Measurements from ENCODE around the gene EFNB1.

The EFNB1 gene

GRCh38 chrX:68827256-68827655, 1.6 kb upstream of the EFNB1 start:
- DNase-seq, result no peak

GRCh38 chrX:68827848-68828624, 785 bp upstream of the EFNB1 start:
- DNase-seq, result peak in 54 of 56 donors; percentile 1 to 87 (median 48)

- peak in 3 of 56 donors; percentile 2 to 10 (median 4) for DNase-seq
These were observed 979 bp downstream of the EFNB1 start for GRCh38 chrX:68829582-68830418.

- no peak for DNase-seq
These were observed 1.9 kb downstream of the EFNB1 start for GRCh38 chrX:68830419-68831404.

- DNase-seq, result no peak
These were observed 2.7 kb downstream of the EFNB1 start for GRCh38 chrX:68831405-68832100.

- DNase-seq, result peak in 11 of 56 donors; percentile 1 to 22 (median 6)
These were observed 3.2 kb downstream of the EFNB1 start for GRCh38 chrX:68832101-68832416.

GRCh38 chrX:68832516-68833447, 4.0 kb downstream of the EFNB1 start:
- no peak for DNase-seq

GRCh38 chrX:68833448-68833805, 4.6 kb downstream of the EFNB1 start:
- no peak for DNase-seq

- no peak for DNase-seq
These were observed 5.1 kb downstream of the EFNB1 start for GRCh38 chrX:68833855-68834331.

- DNase-seq, result no peak
These were observed 5.7 kb downstream of the EFNB1 start for GRCh38 chrX:68834371-68835103.

GRCh38 chrX:68835104-68835442, 6.3 kb downstream of the EFNB1 start:
- DNase-seq, result no peak

GRCh38 chrX:68835468-68835867, 6.6 kb downstream of the EFNB1 start:
- DNase-seq, result no peak

GRCh38 chrX:68837119-68837518, 8.3 kb downstream of the EFNB1 start:
- no peak for DNase-seq

GRCh38 chrX:68838571-68838910, 9.7 kb downstream of the EFNB1 start:
- DNase-seq, result no peak

GRCh38 chrX:68839771-68840170, 10.9 kb downstream of the EFNB1 start:
- DNase-seq, result no peak

- DNase-seq, result no peak
These were observed 11.4 kb downstream of the EFNB1 start for GRCh38 chrX:68840256-68840655.

GRCh38 chrX:68841251-68842049, 12.6 kb downstream of the EFNB1 start:
- no peak for DNase-seq

- DNase-seq, result no peak
These were observed 13.5 kb downstream of the EFNB1 start for GRCh38 chrX:68842351-68842750.
